ENCODE measurements around the gene GPR62.

The GPR62 gene

GRCh38 chr3:51933471-51934138, 21.6 kb upstream of the GPR62 start:
- TF ChIP-seq, protein P1, sequence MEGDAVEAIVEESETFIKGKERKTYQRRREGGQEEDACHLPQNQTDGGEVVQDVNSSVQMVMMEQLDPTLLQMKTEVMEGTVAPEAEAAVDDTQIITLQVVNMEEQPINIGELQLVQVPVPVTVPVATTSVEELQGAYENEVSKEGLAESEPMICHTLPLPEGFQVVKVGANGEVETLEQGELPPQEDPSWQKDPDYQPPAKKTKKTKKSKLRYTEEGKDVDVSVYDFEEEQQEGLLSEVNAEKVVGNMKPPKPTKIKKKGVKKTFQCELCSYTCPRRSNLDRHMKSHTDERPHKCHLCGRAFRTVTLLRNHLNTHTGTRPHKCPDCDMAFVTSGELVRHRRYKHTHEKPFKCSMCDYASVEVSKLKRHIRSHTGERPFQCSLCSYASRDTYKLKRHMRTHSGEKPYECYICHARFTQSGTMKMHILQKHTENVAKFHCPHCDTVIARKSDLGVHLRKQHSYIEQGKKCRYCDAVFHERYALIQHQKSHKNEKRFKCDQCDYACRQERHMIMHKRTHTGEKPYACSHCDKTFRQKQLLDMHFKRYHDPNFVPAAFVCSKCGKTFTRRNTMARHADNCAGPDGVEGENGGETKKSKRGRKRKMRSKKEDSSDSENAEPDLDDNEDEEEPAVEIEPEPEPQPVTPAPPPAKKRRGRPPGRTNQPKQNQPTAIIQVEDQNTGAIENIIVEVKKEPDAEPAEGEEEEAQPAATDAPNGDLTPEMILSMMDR (IDR thresholded peaks at IDR 0.05; ENCODE audit: low read depth, low read length): no peak
- H3K9me3 ChIP-seq (ENCODE audit: severe bottlenecking): no peaks in the 10 kb centered on the region
- no peaks in the 10 kb centered on the region for H3K27me3 ChIP-seq (ENCODE audit: insufficient read depth, low read depth, severe bottlenecking)
- no peak overlapping the region for H3K4me3 ChIP-seq (ENCODE audit: low read depth, low read length)
- no peak overlapping the region for H3K27ac ChIP-seq
- DNase-seq: no peak
- H3K36me3 ChIP-seq: peaks cover 51% of the 10 kb centered on the region

DNA sequence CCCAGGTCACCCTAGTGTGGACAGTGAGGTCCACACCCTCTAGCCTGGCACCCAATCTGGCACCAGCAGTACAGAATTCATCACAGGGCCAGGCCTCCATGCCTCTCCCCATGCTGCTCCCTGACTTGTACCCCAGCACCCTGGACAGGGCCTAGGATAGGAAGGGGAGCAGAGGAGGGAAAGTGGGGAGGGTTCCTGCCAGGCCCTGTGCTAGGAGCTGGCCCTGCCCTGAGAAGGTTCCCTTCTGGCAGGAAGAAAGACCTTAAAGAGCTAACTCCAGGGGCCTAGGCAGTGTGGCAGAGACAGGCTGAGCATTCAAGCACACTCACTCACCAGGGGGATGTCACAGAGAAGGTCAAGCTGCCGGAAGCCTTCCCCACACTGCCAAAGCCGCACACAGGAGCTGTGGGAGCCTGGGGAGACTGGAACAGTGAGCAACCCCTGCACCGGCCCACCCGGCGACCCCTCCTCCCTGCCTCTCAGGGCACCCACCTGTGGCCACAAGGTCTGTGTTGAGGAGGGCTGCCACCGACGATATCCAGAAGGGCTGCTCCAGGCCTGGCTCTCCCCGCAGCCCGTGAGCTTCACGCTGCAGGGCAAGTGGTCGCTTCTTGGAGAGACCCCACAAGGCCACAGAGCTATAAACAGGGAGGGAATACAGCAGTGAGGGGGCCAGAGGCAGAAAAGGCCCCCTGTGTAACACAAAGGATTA, 20.9 kb upstream of the GPR62 start:
- H3K36me3 ChIP-seq: peaks cover 56% of the 10 kb centered on the region

DNA sequence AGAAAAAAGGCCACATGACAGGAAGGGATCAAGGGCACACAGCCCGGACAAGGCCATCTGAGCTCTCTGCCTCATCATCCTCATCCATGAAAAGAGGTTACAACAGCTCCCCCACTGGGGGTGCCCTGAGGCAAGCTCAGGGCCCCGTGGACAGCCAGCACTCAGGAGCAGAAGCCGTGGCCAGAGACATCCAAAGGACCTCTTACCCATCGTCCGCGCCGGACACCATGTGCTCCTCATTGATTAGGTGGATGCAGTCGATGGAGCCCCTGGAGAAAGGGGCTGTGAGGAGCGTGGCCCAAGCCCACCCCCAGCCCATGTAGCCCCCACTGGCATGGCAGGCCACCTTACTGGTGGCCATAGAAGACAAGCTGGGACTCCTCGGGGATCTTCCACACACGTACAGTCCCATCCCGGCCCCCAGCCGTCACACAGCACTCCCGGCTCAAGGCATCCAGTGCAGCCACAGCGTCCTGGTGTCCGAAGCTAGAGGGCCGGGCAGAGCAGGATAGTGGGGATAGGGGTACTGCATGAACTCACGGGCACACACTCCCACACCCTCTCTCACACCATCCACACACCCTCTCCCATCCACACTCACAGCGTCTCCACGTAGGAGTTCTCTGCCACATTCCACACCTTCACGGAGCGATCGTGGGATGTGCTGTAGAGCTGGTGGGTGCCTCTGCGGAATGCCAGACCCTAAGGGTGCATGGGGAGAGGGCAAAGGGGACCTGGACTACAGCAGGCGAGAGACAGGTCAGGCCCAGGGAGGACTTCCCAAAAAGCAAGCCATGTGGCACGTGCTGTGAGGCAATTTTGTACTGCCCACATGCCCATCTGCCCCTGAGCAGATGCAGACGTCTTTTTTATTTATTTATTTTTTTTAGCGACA, 19.9 kb upstream of the GPR62 start:
- no peak overlapping the region for H3K4me3 ChIP-seq (ENCODE audit: low read depth, low read length)
- TF ChIP-seq, protein P1 (IDR thresholded peaks at IDR 0.05; ENCODE audit: low read depth, low read length): no peak
- H3K9me3 ChIP-seq (ENCODE audit: severe bottlenecking): no peaks in the 10 kb centered on the region
- H3K36me3 ChIP-seq: peaks cover 60% of the 10 kb centered on the region
- no peak overlapping the region for H3K27ac ChIP-seq
- DNase-seq: no peak
- no peaks in the 10 kb centered on the region for H3K27me3 ChIP-seq (ENCODE audit: insufficient read depth, low read depth, severe bottlenecking)

More for the DNA sequence above, 20.9 kb upstream of the GPR62 start:
- no peak overlapping the region for H3K4me3 ChIP-seq (ENCODE audit: low read depth, low read length)
- TF ChIP-seq, protein P1 (IDR thresholded peaks at IDR 0.05; ENCODE audit: low read depth, low read length): no peak
- no peaks in the 10 kb centered on the region for H3K9me3 ChIP-seq (ENCODE audit: severe bottlenecking)
- no peaks in the 10 kb centered on the region for H3K27me3 ChIP-seq (ENCODE audit: insufficient read depth, low read depth, severe bottlenecking)
- no peak overlapping the region for H3K27ac ChIP-seq
- no peak for DNase-seq

- H3K4me3 ChIP-seq (ENCODE audit: low read depth, low read length): no peak overlapping the region
- DNase-seq: no peak
- no peaks in the 10 kb centered on the region for H3K27me3 ChIP-seq (ENCODE audit: insufficient read depth, low read depth, severe bottlenecking)
- no peak overlapping the region for H3K27ac ChIP-seq
- no peaks in the 10 kb centered on the region for H3K9me3 ChIP-seq (ENCODE audit: severe bottlenecking)
- peaks cover 60% of the 10 kb centered on the region for H3K36me3 ChIP-seq
- TF ChIP-seq, protein P1 (IDR thresholded peaks at IDR 0.05; ENCODE audit: low read depth, low read length): no peak
Observed at GRCh38 chr3:51935886-51936755, 19.1 kb upstream of the GPR62 start.

DNA sequence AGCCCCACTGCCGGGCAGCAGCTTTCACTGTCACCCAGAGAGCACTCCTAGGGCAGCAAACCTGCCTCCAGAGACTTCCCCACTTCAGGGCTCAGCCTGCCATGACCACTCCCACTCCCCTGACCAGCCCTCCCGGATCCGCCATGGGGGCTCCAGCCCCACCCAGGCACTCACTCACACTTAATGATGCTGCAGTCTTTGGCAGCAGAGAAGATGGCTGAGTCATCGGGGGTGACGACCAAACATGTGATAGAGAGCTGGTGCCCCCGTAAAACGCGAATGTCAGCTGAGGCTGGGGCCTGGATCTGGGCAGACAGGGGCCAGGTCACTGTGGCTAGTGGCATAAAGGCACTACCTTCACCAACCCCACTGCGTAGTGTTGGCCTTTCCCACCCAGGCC, 18.2 kb upstream of the GPR62 start:
- H3K4me3 ChIP-seq (ENCODE audit: low read depth, low read length): no peak overlapping the region
- TF ChIP-seq, protein P1 (IDR thresholded peaks at IDR 0.05; ENCODE audit: low read depth, low read length): no peak
- DNase-seq: no peak
- H3K27ac ChIP-seq: no peak overlapping the region
- no peaks in the 10 kb centered on the region for H3K9me3 ChIP-seq (ENCODE audit: severe bottlenecking)
- no peaks in the 10 kb centered on the region for H3K27me3 ChIP-seq (ENCODE audit: insufficient read depth, low read depth, severe bottlenecking)
- peaks cover 57% of the 10 kb centered on the region for H3K36me3 ChIP-seq
